Stimulated activated CD4-positive, alpha-beta T cell treated with anti-CD3 and anti-CD28 coated beads, Interleukin-2, amount 100 ng/mL, for 48 hours (primary cell): ENCODE results near the gene GBGT1.

Source experiments
- DNase-seq, 2 donors: peaks; one replicate each; pipeline ENCODE4 v3.0.0-alpha.2; 2020

GBGT1 gene

DNA sequence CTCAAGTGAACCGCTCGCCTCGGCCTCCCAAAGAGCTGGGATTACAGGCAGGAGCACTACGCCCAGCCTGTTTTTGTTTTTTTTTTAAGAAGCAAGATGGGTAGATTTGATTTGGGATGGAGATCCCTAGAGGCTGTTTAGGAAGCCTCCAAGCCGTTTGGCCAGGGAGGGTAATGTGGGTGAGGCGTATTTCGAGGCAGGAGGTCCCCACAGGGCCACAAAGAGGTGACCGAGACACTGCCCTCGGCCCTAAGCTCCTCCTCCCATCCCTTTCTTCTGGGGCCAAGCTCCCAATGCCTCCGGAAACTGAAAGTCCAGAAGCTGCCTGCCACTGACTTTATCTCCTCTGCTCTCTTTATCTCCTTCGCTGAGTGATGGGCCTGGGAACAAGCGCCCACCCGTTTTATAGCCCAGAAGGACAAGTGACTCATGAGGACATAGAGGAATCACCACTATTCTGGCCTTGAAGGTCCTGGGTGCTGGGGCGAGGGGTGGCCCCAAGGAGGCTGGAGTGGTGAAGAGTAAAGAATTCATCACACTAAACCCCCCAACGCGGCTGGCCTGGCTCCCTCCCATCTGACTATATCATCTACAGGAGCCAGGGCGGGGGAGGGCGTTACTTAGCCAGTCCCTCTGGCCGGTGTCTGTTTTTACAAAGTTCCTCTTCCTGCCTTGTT lies 40.6 kb downstream of the GBGT1 start:
- no peak for DNase-seq

GRCh38 chr9:133122605-133122934 lies 41.1 kb downstream of the GBGT1 start:
- no peak for DNase-seq

GRCh38 chr9:133121915-133122550 lies 41.7 kb downstream of the GBGT1 start:
- DNase-seq: no peak

- DNase-seq: peak; percentile 89 to 90
These were observed 42.4 kb downstream of the GBGT1 start, which contains the start of gene RALGDS for GRCh38 chr9:133121198-133121914. Gene RALGDS (minus strand): TSS chr9:133121240. CDS start chr9:133121154, 86 bp downstream.

DNA sequence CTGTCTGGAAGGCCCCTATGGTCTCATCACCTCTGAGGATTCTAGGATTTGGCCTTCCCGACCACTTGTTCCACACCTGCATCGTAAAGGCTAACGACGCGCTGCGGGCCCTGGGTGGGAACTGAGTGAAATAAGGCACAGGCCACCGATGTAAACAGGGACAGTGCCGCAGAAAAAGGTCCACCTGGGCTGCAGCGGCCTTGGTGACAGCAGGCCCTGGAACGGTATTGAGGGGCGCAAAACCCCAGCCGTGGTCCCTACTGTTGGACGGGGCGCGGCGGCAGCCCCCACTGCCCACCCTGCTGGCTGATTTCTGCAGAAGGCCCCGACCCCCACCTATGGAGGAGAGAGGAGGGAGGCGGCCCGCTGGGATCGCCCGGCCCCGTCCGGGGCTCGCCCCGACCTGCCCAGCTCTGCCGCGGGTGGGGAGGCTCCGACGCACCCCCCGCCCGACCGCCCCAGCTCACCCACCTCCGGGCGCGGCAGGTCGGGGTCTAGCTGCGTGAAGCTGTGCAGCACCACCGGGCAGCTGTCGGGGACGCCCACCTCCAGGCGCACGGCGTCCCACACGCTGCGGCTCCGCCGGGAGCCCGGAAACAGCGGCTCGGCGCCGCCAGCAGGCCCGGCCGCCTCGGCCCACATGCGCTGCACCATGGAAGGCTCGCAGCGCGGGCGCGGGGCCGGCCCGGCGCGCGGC lies 43.1 kb downstream of the GBGT1 start:
- DNase-seq: no peak

DNA sequence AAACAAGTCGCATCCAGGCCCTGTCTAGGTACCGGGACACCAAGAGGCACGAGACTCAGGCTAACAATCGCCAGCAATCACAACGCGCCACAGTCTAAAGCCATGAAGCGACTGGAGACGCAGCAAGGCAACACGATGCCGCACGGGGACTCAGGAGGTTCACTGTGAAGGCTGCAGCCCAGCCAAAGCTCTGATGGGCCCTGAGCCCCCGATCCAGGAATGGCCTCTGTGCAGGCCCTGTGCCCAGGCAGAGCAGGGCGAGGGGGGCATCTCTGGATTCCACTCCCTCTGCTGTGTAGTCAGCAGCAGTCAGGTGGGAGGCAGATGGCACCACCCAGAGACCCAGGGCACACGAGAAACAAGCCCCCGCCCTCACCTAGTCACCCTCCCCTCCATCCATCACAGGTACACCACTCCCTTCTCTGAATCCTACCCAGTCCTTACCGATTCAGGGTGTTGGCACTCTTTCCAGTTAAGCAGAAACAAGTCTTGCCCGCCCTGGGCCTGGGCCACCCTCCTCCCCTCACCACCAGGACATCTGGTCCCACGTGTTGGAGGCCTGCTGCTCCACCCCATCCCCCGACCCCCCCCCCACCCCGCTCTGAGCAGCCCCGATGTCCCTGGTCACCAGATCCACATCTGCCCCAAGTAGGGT lies 43.7 kb downstream of the GBGT1 start:
- no peak for DNase-seq

- no peak for DNase-seq
These were observed 44.4 kb downstream of the GBGT1 start for GRCh38 chr9:133119103-133119845.

GRCh38 chr9:133118568-133118967 lies 45.1 kb downstream of the GBGT1 start:
- DNase-seq: no peak

DNA sequence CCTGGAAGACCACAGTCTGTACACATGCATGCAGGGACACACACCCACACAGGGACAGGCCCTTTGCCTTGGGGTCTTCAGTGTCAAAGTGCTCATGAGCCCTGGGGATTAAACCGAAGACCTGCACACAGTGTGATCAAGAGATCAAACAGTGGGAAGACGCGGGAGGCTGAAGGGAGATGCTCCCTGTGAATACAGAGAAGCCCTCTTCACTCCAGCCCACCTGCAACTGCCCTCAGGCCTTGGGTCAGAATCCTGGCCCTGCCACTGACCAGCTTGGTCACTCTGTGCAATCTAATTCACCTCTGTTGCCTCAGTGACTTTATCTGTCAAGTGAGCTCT lies 45.6 kb downstream of the GBGT1 start:
- no peak for DNase-seq

DNA sequence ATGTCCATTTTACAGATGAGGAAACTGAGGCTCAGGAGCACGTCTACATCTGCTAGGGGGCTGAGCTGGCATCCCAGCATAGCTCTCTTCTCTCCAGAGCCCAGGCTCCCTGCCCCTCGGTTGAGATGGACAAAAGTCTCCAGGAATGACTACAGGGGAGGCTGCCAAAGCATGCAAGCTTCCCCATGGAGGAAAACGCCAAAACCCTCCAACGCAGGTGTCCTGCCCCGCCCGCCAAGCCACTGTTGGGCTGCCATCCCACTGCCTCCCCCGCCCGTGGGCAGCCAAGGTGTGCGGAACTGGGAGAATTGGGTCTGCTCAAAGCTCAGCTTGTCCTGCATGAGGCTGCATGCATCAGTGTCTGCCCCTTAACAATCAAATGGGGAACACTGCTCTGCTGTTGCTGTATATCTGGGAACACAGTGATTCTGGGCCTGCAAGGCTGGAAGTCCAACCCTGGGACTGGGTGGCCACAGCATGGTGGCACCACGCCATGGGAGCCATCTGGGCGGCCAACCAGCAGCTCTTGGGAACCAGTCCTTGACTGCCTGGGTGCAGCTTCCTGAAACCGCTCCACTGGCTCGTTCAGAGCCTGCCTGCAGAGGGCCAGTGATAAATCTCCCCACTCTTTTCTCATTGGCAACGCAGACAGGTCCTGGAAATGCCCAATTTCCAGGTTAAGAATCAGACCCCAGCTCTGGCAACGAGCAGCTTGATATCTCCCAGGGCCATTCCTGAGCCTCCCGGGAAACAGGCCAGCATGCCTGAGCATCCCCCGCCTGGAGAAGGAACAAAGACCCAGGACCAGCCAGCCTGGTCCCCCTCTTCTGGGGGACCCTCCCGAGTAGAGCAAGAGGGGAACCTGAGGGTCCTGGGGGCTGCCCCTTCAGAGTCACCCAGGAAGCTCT lies 46.2 kb downstream of the GBGT1 start:
- no peak for DNase-seq

DNA sequence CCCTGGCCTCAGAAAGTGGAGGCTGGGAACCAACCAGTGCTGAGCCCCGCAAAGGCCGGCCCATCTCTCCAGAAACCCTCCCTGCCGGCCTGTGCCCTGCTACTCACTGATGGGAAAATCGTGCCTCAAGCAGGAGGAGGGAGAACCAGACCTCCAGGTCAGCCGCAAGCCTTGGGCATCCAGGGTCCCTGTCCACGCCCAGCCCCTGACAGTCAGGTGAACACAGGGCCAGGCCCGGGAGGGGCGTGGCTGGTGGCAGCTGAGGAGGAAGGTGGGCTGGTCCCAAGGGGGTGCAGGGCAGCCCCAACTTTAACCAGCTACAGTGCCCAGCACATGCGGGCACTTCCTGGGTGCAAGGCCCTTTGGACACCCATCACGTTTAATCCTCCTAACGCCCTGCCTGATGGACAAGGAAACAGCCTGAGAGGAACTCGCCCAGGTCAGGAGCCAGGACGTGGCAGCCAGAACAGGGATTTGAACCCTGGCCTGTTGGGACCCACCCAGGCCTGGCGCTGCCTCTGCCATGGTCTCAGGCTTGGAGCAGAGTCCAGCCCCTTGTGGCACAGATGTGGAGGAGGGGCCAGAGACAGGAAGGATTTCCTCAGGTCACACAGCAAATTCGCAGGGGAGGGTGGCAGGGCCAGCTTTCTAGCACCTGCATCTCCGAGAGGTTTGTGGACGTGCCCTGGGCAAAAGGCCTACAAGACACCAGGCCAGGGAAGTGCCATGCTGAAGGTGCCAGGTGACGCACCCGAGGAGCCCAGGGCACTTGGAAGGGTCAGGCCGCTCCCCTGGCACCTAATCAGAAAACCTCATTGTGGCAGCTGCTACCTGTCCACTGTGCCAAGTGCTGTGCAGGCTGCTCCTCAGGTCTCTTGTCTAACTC lies 47.1 kb downstream of the GBGT1 start:
- no peak for DNase-seq

DNA sequence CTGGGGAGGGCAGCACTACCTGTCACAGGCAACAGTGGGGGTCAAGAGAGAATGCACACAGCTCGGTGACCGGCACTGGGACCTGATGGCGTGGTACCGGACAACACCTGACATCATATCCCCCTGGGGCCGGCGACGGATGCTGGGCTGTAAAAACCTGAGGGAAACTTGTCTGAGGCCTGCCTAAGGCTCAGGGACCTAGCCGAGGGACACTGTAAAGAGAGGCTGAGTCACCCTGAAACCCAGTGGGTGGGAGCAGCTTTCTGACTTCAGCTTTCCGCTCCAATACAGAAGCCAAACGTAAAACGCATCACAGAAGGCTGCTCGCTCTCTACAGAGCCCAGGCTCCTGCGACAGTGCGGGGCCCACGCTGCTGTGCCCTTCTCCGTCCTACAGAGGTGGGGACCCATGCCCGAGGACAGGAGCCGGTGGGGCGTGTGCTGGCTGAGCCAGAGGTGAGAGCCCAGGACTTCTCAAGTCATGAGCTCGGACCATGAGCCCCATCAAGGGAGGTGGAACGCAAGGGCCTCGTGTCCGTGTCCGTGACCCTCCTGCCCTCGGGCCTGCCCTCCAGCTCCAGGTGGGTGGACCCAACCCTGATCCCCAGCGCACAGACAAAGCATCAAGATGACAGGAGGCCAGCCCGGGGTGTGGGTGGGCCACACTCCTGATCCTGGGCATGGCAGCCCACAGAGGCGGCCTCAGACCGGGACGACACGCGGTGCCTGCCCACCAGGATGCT lies 47.9 kb downstream of the GBGT1 start:
- peak; percentile 58 to 65 for DNase-seq

DNA sequence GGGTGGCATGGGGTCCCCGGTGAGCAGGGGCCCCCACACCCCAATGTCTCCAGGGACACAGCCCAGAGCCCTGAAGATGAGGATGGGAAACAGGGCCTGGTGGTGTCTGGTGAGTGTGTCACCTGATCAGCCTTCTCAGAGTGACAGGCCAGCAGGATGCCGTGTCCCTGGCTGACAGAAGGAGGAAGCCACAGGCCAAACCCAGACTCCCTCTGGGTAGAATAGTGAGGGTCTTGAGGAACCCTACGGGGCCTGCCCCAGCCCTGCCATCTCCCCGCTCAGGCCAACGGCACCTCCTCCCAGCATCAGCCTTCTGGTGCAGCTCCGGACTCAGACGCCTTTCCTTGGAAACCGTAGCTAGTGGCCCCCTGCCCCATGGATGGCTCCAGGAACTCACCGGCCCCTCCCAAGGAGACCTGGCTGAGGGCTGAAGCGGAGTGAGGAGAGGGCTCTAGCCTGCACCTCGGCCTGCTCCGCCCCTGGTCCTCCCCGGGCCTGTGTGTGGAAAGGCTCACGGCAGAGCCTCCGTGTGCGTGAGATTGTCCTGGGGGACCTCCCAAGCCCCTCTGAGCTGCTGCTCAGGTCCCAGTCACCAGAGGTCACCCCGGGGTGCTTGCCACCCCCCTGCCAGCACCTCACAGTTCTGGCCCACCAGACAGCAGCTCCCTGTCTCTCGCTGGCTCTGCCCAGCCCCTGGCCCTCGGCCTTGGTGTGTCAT lies 48.7 kb downstream of the GBGT1 start:
- DNase-seq: no peak

DNA sequence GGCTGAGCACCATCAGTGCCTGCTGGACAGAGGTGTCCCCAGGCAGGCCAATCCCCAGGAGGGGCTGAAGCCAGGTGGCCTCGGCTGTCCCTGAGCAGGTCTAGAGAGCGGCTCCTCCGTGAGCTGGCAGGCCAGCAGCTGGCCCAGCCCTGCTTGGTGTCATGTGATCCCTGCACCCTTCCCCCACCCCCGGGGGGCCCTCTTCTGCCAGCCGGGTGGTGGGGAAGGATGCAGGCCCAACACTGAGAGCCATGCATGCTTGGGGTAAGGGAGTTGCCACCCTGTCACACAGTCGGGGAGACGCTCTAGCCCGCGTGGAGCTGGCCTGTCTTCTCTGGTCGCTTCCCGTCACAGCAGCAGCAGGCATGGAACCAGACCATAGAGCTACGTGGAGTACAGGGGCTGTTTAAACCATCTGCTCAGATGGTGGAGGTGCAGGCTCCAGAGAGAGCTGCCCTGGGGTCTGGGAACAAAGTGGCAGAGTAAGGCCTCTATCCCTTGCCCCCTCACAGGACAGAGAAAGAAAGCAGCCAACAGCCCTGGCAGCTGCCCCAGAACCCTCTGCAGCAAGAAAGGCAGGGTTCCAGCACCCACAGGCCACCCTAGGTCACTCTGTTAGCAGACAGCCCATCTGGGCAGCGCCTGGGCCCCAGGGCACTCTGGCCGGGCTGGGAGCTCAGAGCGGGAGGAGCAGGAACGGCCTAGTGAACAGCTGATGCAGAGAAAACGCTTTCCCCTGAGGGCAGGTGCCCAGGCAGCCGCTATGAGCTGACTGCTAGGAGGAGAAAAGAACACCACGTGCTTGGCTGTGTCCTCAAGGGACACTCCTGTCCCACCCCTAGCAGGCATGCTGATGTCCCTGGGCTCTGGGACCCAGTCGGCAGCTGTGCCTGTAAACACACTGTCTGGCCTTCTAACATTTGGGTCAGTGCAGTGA lies 49.5 kb downstream of the GBGT1 start:
- no peak for DNase-seq

GRCh38 chr9:133113163-133113948 lies 50.4 kb downstream of the GBGT1 start:
- no peak for DNase-seq

- DNase-seq: no peak
These were observed 51.1 kb downstream of the GBGT1 start for GRCh38 chr9:133112663-133113026.
